ENCODE data around the gene CPLANE2.

Gene CPLANE2

DNA sequence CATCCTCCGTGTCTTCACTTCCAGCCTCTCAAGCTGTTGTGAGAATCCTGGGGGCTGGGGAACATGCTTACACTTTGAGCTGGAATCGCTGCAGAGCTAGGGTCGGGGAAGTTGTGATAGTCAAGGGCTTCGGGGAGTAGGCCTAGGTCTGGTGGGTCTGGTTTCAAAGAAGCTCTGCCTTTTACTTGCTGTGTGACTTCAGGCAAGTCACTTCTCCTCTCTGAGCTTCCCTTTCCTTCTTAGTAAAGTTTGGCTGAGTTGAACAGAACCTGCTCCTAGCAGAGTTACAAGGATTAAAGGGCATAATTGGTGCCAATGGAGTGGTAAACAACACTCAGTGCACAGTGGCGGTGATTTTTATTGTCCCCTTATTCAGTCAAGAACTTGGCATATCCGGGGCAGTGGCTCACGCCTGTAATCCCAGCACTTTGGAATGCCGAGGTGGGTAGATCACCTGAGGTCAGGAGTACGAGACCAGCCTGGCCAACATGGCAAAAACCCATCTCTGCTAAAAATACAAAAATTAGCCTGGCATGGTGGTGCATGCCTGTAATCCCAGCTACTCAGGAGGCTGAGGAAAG is 50.2 kb downstream of the CPLANE2 start:
- no peak for DNase-seq

GRCh38 chr1:16184557-16185303 is 52.3 kb downstream of the CPLANE2 start:
- no peak for DNase-seq

GRCh38 chr1:16183765-16184556 is 53.0 kb downstream of the CPLANE2 start:
- no peak for DNase-seq

- DNase-seq = no peak
Observed at GRCh38 chr1:16183179-16183578, 53.8 kb downstream of the CPLANE2 start.

GRCh38 chr1:16181887-16182719 is 54.9 kb downstream of the CPLANE2 start:
- no peak for DNase-seq
